ENCODE data around the gene COPA. TPM values are rescaled to one million over a fixed set of nuclear protein-coding genes. Genes with fewer than 3 reads are reported as not detected.

Gene COPA
- polyA plus RNA-seq, 3 donors, result 76.7 to 199 (median 195) TPM

DNA sequence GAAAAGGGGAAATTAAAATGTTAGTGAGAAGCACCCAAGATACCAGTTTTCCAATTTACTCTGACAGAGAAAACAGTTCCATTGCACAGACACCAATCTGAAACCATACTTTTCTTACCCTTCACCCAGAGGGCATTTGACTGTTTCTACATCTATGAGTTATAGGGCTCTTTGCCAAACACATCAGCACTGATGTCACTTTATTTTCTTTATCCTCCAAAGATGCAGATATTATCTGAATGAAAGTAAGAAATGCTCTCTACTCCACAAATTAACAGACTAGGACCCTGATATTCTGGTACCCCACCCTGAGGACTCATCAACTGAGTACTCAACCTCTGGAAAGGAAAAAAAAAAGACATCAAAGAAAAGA lies 33.9 kb downstream of the COPA start:
- Histone ChIP-seq H3K27ac (ENCODE audit: low read depth in 1 of 2, low read length in 2 of 2) (no peak overlapping the region), H3K79me2 (ENCODE audit: insufficient read depth, low read length) (no peaks in the 10 kb centered on the region), H3K9ac (ENCODE audit: insufficient read depth, low read length, poor library complexity, severe bottlenecking) (no peak overlapping the region), H3K4me3 (replicated peaks in 1 of 3; ENCODE audit: low read depth in 2 of 3, low read length in 3 of 3) (no peak overlapping the region), H4K20me1 (ENCODE audit: insufficient read depth, low read length) (peaks cover 57% of the 10 kb centered on the region), H2AFZ (ENCODE audit: insufficient read depth, low read depth, low read length, poor library complexity, severe bottlenecking) (no peak overlapping the region), H3K36me3 (replicated peaks in 1 of 2; ENCODE audit: control insufficient read depth in 1 of 2, insufficient read depth in 2 of 2, low read length in 2 of 2) (peaks cover 96 to 98% of the 10 kb centered on the region in 2 donors), H3K4me1 (ENCODE audit: control insufficient read depth in 1 of 2, insufficient read depth in 2 of 2, low read length in 2 of 2) (no peaks in the 10 kb centered on the region), H3K27me3 (ENCODE audit: control insufficient read depth in 2 of 2, insufficient read depth in 2 of 2, low read length in 2 of 2) (no peaks in the 10 kb centered on the region), H3K9me3 (replicated peaks in 1 of 2; ENCODE audit: control insufficient read depth in 1 of 2, insufficient read depth in 1 of 2, low read length in 2 of 2) (no peaks in the 10 kb centered on the region), H3K4me2 (replicated peaks; ENCODE audit: extremely low read depth, low read length, poor library complexity, severe bottlenecking) (no peak overlapping the region)
- H3K36me3 Mint-ChIP-seq, result peaks cover 92 to 100% of the 10 kb centered on the region in 2 donors
- no peaks in the 10 kb centered on the region for H3K4me1 Mint-ChIP-seq
- peaks cover 0 to 1% (median 0%) of the 10 kb centered on the region in 3 donors for H3K27me3 Mint-ChIP-seq (ENCODE audit: low read depth in 3 of 3)
- H3K27ac Mint-ChIP-seq, result peak overlapping the region in 1 of 7 donors; percentile 69
- H3K4me3 Mint-ChIP-seq, result no peak overlapping the region
- DNase-seq, result no peak
- TF ChIP-seq, protein P1, sequence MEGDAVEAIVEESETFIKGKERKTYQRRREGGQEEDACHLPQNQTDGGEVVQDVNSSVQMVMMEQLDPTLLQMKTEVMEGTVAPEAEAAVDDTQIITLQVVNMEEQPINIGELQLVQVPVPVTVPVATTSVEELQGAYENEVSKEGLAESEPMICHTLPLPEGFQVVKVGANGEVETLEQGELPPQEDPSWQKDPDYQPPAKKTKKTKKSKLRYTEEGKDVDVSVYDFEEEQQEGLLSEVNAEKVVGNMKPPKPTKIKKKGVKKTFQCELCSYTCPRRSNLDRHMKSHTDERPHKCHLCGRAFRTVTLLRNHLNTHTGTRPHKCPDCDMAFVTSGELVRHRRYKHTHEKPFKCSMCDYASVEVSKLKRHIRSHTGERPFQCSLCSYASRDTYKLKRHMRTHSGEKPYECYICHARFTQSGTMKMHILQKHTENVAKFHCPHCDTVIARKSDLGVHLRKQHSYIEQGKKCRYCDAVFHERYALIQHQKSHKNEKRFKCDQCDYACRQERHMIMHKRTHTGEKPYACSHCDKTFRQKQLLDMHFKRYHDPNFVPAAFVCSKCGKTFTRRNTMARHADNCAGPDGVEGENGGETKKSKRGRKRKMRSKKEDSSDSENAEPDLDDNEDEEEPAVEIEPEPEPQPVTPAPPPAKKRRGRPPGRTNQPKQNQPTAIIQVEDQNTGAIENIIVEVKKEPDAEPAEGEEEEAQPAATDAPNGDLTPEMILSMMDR (IDR thresholded peaks at IDR 0.05), result no peak
- intact Hi-C loops (cut with micrococcal nuclease), result no loop called here
- no peaks in the 10 kb centered on the region for H3K9me3 Mint-ChIP-seq

DNA sequence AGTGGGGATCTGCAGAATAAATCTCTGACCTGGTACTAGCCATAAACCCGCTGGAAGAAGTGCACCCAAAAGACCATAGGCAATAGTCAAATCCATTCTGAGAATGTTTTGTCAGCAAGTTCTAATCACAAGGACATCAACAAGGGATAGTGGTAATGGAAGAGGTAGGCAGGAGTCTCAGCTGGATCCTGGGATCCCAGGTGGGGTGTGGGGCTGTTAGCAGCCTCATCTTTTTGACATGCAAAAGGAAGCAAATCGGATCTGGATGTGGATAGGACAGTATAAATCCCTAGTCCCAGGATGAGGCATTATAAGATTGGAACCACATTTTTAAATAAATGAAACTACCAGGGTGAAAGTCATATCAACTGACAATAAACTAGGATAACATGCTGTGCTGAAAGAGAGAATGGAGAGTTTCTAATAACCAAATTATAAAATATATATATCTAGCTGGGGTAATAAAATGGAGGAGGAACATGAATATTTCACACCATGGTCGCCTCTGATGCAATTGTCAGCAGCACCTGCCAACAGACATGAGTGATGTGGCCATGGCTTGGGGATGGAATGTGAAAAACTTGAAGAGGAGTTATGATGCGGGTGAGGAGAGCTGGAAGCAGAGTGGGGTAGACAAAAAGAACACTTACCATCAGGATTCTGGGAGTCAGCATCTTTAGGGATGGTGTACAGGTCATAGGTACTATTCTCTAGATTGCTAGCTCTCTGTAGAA lies 34.4 kb downstream of the COPA start:
- Histone ChIP-seq H4K20me1 (ENCODE audit: insufficient read depth, low read length) (peaks cover 53% of the 10 kb centered on the region), H3K36me3 (replicated peaks in 1 of 2; ENCODE audit: control insufficient read depth in 1 of 2, insufficient read depth in 2 of 2, low read length in 2 of 2) (peaks cover 96 to 98% of the 10 kb centered on the region in 2 donors), H3K9ac (ENCODE audit: insufficient read depth, low read length, poor library complexity, severe bottlenecking) (no peak overlapping the region), H3K27ac (ENCODE audit: low read depth in 1 of 2, low read length in 2 of 2) (no peak overlapping the region), H3K4me3 (replicated peaks in 1 of 3; ENCODE audit: low read depth in 2 of 3, low read length in 3 of 3) (no peak overlapping the region), H3K9me3 (replicated peaks in 1 of 2; ENCODE audit: control insufficient read depth in 1 of 2, insufficient read depth in 1 of 2, low read length in 2 of 2) (no peaks in the 10 kb centered on the region), H3K27me3 (ENCODE audit: control insufficient read depth in 2 of 2, insufficient read depth in 2 of 2, low read length in 2 of 2) (no peaks in the 10 kb centered on the region), H3K79me2 (ENCODE audit: insufficient read depth, low read length) (no peaks in the 10 kb centered on the region), H2AFZ (ENCODE audit: insufficient read depth, low read depth, low read length, poor library complexity, severe bottlenecking) (no peak overlapping the region), H3K4me1 (ENCODE audit: control insufficient read depth in 1 of 2, insufficient read depth in 2 of 2, low read length in 2 of 2) (no peaks in the 10 kb centered on the region), H3K4me2 (replicated peaks; ENCODE audit: extremely low read depth, low read length, poor library complexity, severe bottlenecking) (no peak overlapping the region)
- Mint-ChIP-seq H3K27me3 (ENCODE audit: low read depth in 3 of 3) (peaks cover 0 to 1% (median 0%) of the 10 kb centered on the region in 3 donors), H3K9me3 (no peaks in the 10 kb centered on the region), H3K4me1 (no peaks in the 10 kb centered on the region), H3K27ac (peak overlapping the region in 2 of 7 donors; percentile 12 to 13), H3K36me3 (peaks cover 89 to 100% of the 10 kb centered on the region in 2 donors), H3K4me3 (no peak overlapping the region)
- no peak for DNase-seq
- intact Hi-C loops (cut with micrococcal nuclease), result no loop called here
- TF ChIP-seq, protein P1 (IDR thresholded peaks at IDR 0.05), result no peak
- 90% methylated on average over 2 of the region's 4 CpGs for WGBS (ENCODE audit: insufficient coverage)
